ENCODE data around the gene CDH26.

DNA sequence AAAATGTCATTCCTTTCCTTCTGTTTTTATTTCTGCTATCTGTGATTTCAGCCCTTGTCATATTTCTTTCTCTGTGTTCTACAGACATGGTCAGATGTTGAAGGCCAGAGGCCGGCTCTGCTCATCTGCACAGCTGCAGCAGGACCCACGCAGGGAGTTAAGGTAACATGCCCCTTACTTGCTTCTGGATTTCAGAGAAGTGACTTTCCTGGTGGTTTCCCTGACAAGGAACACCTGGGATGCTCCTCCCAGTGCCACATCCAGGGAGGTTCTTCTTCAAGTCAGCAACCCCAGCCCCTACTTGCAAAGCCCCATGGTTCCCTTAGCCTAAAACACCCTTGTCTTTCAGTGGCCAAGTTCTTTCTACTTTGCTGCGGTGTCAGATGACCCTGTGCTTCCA is 41.3 kb downstream of the CDH26 start:
- TF ChIP-seq, protein P1, sequence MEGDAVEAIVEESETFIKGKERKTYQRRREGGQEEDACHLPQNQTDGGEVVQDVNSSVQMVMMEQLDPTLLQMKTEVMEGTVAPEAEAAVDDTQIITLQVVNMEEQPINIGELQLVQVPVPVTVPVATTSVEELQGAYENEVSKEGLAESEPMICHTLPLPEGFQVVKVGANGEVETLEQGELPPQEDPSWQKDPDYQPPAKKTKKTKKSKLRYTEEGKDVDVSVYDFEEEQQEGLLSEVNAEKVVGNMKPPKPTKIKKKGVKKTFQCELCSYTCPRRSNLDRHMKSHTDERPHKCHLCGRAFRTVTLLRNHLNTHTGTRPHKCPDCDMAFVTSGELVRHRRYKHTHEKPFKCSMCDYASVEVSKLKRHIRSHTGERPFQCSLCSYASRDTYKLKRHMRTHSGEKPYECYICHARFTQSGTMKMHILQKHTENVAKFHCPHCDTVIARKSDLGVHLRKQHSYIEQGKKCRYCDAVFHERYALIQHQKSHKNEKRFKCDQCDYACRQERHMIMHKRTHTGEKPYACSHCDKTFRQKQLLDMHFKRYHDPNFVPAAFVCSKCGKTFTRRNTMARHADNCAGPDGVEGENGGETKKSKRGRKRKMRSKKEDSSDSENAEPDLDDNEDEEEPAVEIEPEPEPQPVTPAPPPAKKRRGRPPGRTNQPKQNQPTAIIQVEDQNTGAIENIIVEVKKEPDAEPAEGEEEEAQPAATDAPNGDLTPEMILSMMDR (IDR thresholded peaks at IDR 0.05; ENCODE audit: extremely low read depth in 1 of 2, insufficient read depth in 1 of 2, low read depth in 1 of 2, low read length in 2 of 2) = no peak
- TF ChIP-seq EZH2 (IDR thresholded peaks at IDR 0.05; ENCODE audit: borderline replicate concordance, low read depth, low read length, severe bottlenecking) = no peak

Data from endothelial cell of umbilical vein (primary cell).